ENCODE measurements around the gene MARCHF10. TPM values are rescaled to one million over a fixed set of nuclear protein-coding genes. Genes with fewer than 3 reads are reported as not detected.

Gene MARCHF10
- total RNA-seq, 1 donor from 2014 or later, result not detected

GRCh38 chr17:62732125-62732524, 76.0 kb downstream of the MARCHF10 start:
- no peak for ATAC-seq
- intact Hi-C loops (cut with DNase I), result no loop called here
- no peak for DNase-seq (ENCODE audit: missing footprints)

- intact Hi-C loops (cut with DNase I), result loop anchor here (2.0 kb wide), 1 partner anchor 23 kb away; no protein-coding TSS in a partner anchor
- no peak for DNase-seq (ENCODE audit: missing footprints)
- no peak for ATAC-seq
Observed at GRCh38 chr17:62727916-62728672, 80.0 kb downstream of the MARCHF10 start.

- intact Hi-C loops (cut with DNase I), result loop anchor here (2.0 kb wide), 1 partner anchor 21 kb away; no protein-coding TSS in a partner anchor
- ATAC-seq (no peak), DNase-seq (ENCODE audit: missing footprints) (no peak)
Observed at GRCh38 chr17:62725791-62726249, 82.3 kb downstream of the MARCHF10 start.

- DNase-seq (ENCODE audit: missing footprints) (no peak), ATAC-seq (no peak)
- intact Hi-C loops (cut with DNase I), result no loop called here
Observed at GRCh38 chr17:62724398-62725146, 83.5 kb downstream of the MARCHF10 start.

- ATAC-seq (no peak), DNase-seq (ENCODE audit: missing footprints) (no peak)
- intact Hi-C loops (cut with DNase I), result no loop called here
Observed at GRCh38 chr17:62723842-62724241, 84.3 kb downstream of the MARCHF10 start.

- DNase-seq (ENCODE audit: missing footprints) (no peak), ATAC-seq (no peak)
- intact Hi-C loops (cut with DNase I), result no loop called here
Observed at GRCh38 chr17:62722625-62723024, 85.5 kb downstream of the MARCHF10 start.

- intact Hi-C loops (cut with DNase I), result no loop called here
- no peak for ATAC-seq
Observed at GRCh38 chr17:62720126-62720850, 87.8 kb downstream of the MARCHF10 start.

GRCh38 chr17:62719586-62719985, 88.5 kb downstream of the MARCHF10 start:
- no peak for DNase-seq (ENCODE audit: missing footprints)
- ATAC-seq, result no peak
- intact Hi-C loops (cut with DNase I), result no loop called here

More at GRCh38 chr17:62720126-62720850, 87.8 kb downstream of the MARCHF10 start:
- DNase-seq (ENCODE audit: missing footprints), result no peak

- intact Hi-C loops (cut with DNase I), result no loop called here
- no peak for DNase-seq (ENCODE audit: missing footprints)
Observed at GRCh38 chr17:62718429-62718828, 89.7 kb downstream of the MARCHF10 start.

GRCh38 chr17:62717889-62718288, 90.2 kb downstream of the MARCHF10 start:
- intact Hi-C loops (cut with DNase I), result no loop called here
- no peak for DNase-seq (ENCODE audit: missing footprints)

More at GRCh38 chr17:62718429-62718828, 89.7 kb downstream of the MARCHF10 start:
- no peak for ATAC-seq

GRCh38 chr17:62717589-62717855, 90.6 kb downstream of the MARCHF10 start:
- DNase-seq (ENCODE audit: missing footprints) (no peak), ATAC-seq (no peak)
- intact Hi-C loops (cut with DNase I), result no loop called here

More at GRCh38 chr17:62717889-62718288, 90.2 kb downstream of the MARCHF10 start:
- ATAC-seq, result no peak

- intact Hi-C loops (cut with DNase I), result no loop called here
- ATAC-seq (no peak), DNase-seq (ENCODE audit: missing footprints) (no peak)
Observed at GRCh38 chr17:62716834-62717588, 91.1 kb downstream of the MARCHF10 start.

- DNase-seq (ENCODE audit: missing footprints) (no peak), ATAC-seq (no peak)
Observed at GRCh38 chr17:62715882-62716390, 92.2 kb downstream of the MARCHF10 start.

GRCh38 chr17:62714016-62714777, 93.9 kb downstream of the MARCHF10 start:
- DNase-seq (ENCODE audit: missing footprints) (no peak), ATAC-seq (no peak)
- intact Hi-C loops (cut with DNase I), result no loop called here

More at GRCh38 chr17:62715882-62716390, 92.2 kb downstream of the MARCHF10 start:
- intact Hi-C loops (cut with DNase I), result no loop called here

GRCh38 chr17:62713086-62713881, 94.8 kb downstream of the MARCHF10 start:
- DNase-seq (ENCODE audit: missing footprints) (no peak), ATAC-seq (no peak)
- intact Hi-C loops (cut with DNase I), result no loop called here

- DNase-seq (ENCODE audit: missing footprints) (no peak), ATAC-seq (no peak)
- intact Hi-C loops (cut with DNase I), result no loop called here
Observed at GRCh38 chr17:62712171-62712581, 95.9 kb downstream of the MARCHF10 start.

- ATAC-seq, result no peak
- intact Hi-C loops (cut with DNase I), result no loop called here
- DNase-seq (ENCODE audit: missing footprints), result no peak
Observed at GRCh38 chr17:62708587-62708986, 99.5 kb downstream of the MARCHF10 start.

All from Right ventricle myocardium inferior (tissue), 1 donor.